ENCODE data around the gene RFX5.

GRCh38 chr1:151294742-151295462 is 52.1 kb downstream of the RFX5 start:
- no peak for TF ChIP-seq POLR2A (IDR thresholded peaks at IDR 0.05; ENCODE audit: low read depth, low read length)
- no peak for TF ChIP-seq POLR2AphosphoS5 (IDR thresholded peaks at IDR 0.05; ENCODE audit: low read depth, low read length)
